ENCODE measurements around the gene CAMK4. TPM values are rescaled to one million over a fixed set of nuclear protein-coding genes. Genes with fewer than 3 reads are reported as not detected.

The CAMK4 gene
- total RNA-seq, 4 donors from 2014 or later: 0.66 to 5.5 (median 2.8) TPM

- H3K9me3 ChIP-seq: no peaks in the 10 kb centered on the region
- TF ChIP-seq POLR2A (IDR thresholded peaks at IDR 0.05): no peak
- no peak for TF ChIP-seq CTCF (IDR thresholded peaks at IDR 0.05)
- no peak for TF ChIP-seq EP300 (IDR thresholded peaks at IDR 0.05)
- H3K27me3 ChIP-seq: no peaks in the 10 kb centered on the region
- no peaks in the 10 kb centered on the region for H3K4me1 ChIP-seq
- no peak overlapping the region for H3K4me3 ChIP-seq
- H3K36me3 ChIP-seq: no peaks in the 10 kb centered on the region
- no peak overlapping the region for H3K27ac ChIP-seq
- no peak for DNase-seq (ENCODE audit: low spot score in 2 of 2)
Measured at GRCh38 chr5:111377306-111377705, 153.1 kb downstream of the CAMK4 start.

GRCh38 chr5:111379391-111379816 lies 155.2 kb downstream of the CAMK4 start:
- H3K4me1 ChIP-seq: no peaks in the 10 kb centered on the region
- TF ChIP-seq EP300 (IDR thresholded peaks at IDR 0.05) (no peak), CTCF (IDR thresholded peaks at IDR 0.05) (no peak), POLR2A (IDR thresholded peaks at IDR 0.05) (no peak)
- H3K27me3 ChIP-seq: no peaks in the 10 kb centered on the region
- no peak for DNase-seq (ENCODE audit: low spot score in 2 of 2)
- H3K4me3 ChIP-seq: no peak overlapping the region
- no peaks in the 10 kb centered on the region for H3K9me3 ChIP-seq
- no peaks in the 10 kb centered on the region for H3K36me3 ChIP-seq
- no peak overlapping the region for H3K27ac ChIP-seq

DNA sequence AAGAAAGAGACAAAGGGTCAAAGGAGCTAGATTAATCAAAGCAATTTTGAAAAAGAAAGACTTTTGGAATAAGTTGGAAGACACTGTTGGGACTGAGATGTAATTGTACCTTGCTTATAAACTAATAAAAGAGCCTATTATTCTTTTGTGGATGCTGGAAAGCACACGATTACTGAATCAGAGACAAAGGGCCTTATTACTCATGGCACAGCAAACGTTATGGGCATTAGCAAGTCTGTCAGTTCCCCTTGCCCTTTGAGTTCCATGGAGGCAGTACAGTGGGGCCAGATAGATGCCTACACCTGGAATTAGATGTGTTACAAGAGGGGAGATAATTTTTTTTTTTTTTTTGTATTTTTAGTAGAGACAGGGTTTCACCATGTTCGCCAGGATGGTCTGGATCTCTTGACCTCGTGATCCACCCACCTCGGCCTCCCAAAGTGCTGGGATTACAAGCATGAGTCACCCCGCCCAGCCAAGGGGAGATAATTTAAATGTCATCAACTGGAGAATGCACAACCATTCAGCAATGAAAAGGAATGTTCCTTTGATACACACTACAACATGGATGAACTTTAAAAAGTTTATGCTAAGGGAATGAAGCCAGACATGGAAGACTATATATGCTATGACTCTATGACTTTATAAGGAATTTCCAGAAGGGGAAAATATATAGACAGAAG lies 159.2 kb downstream of the CAMK4 start:
- Histone ChIP-seq H3K4me1 (no peaks in the 10 kb centered on the region), H3K27me3 (no peaks in the 10 kb centered on the region), H3K4me3 (no peak overlapping the region), H3K27ac (no peak overlapping the region), H3K36me3 (no peaks in the 10 kb centered on the region), H3K9me3 (no peaks in the 10 kb centered on the region)
- WGBS, 2 donors: 72% methylated on average over 6 of the region's 6 CpGs
- TF ChIP-seq POLR2A (IDR thresholded peaks at IDR 0.05) (no peak), EP300 (IDR thresholded peaks at IDR 0.05) (no peak), CTCF (IDR thresholded peaks at IDR 0.05) (no peak)
- no peak for DNase-seq (ENCODE audit: low spot score in 2 of 2)

GRCh38 chr5:111384220-111384619 lies 160.0 kb downstream of the CAMK4 start:
- Histone ChIP-seq H3K27me3 (no peaks in the 10 kb centered on the region), H3K36me3 (no peaks in the 10 kb centered on the region), H3K27ac (no peak overlapping the region), H3K9me3 (no peaks in the 10 kb centered on the region), H3K4me3 (no peak overlapping the region), H3K4me1 (no peaks in the 10 kb centered on the region)
- TF ChIP-seq CTCF (IDR thresholded peaks at IDR 0.05) (no peak), EP300 (IDR thresholded peaks at IDR 0.05) (no peak), POLR2A (IDR thresholded peaks at IDR 0.05) (no peak)
- 9 to 16% methylated on average over 3 of the region's 3 CpGs for WGBS, 2 donors
- no peak for DNase-seq (ENCODE audit: low spot score in 2 of 2)

DNA sequence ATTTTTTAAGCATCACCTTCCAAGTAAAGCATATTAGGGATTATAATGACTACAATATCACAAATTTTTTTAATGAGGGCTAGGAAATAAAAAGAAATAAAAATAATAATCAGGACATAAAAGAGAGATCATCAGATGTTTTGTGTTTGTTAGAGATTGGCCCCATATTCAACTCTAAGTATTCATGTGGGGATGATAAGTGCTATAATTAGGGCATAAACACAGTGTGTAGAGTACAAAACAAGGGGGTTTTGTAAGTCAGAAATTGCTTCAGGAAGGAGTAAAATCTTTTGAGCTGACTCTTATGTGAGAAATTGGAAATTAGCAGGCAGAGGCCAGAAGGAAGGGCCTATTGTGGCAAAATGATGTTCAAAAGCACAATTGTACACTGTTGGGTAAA lies 160.9 kb downstream of the CAMK4 start:
- Histone ChIP-seq H3K27me3 (no peaks in the 10 kb centered on the region), H3K4me1 (no peaks in the 10 kb centered on the region), H3K4me3 (no peak overlapping the region), H3K9me3 (no peaks in the 10 kb centered on the region), H3K36me3 (no peaks in the 10 kb centered on the region), H3K27ac (no peak overlapping the region)
- no peak for DNase-seq (ENCODE audit: low spot score in 2 of 2)
- TF ChIP-seq POLR2A (IDR thresholded peaks at IDR 0.05): no peak
- TF ChIP-seq CTCF (IDR thresholded peaks at IDR 0.05): no peak
- TF ChIP-seq EP300 (IDR thresholded peaks at IDR 0.05): no peak

Measured in tibial nerve (tissue), 4 donors.